CD4-positive, alpha-beta T cell treated with Interleukin-2 at 100 ng/mL for 4 hours (primary cell): ENCODE measurements around the gene DISP2.
A peak's percentile ranks its signal among the peaks of the same experiment; 100 is the strongest.

Experiments
- DNase-seq: peaks from one replicate; pipeline ENCODE4 v3.0.0-alpha.2; 2020; ENCODE audit warnings: low spot score

The DISP2 gene, protein sequence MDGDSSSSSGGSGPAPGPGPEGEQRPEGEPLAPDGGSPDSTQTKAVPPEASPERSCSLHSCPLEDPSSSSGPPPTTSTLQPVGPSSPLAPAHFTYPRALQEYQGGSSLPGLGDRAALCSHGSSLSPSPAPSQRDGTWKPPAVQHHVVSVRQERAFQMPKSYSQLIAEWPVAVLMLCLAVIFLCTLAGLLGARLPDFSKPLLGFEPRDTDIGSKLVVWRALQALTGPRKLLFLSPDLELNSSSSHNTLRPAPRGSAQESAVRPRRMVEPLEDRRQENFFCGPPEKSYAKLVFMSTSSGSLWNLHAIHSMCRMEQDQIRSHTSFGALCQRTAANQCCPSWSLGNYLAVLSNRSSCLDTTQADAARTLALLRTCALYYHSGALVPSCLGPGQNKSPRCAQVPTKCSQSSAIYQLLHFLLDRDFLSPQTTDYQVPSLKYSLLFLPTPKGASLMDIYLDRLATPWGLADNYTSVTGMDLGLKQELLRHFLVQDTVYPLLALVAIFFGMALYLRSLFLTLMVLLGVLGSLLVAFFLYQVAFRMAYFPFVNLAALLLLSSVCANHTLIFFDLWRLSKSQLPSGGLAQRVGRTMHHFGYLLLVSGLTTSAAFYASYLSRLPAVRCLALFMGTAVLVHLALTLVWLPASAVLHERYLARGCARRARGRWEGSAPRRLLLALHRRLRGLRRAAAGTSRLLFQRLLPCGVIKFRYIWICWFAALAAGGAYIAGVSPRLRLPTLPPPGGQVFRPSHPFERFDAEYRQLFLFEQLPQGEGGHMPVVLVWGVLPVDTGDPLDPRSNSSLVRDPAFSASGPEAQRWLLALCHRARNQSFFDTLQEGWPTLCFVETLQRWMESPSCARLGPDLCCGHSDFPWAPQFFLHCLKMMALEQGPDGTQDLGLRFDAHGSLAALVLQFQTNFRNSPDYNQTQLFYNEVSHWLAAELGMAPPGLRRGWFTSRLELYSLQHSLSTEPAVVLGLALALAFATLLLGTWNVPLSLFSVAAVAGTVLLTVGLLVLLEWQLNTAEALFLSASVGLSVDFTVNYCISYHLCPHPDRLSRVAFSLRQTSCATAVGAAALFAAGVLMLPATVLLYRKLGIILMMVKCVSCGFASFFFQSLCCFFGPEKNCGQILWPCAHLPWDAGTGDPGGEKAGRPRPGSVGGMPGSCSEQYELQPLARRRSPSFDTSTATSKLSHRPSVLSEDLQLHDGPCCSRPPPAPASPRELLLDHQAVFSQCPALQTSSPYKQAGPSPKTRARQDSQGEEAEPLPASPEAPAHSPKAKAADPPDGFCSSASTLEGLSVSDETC (N-terminal part only)

DNA sequence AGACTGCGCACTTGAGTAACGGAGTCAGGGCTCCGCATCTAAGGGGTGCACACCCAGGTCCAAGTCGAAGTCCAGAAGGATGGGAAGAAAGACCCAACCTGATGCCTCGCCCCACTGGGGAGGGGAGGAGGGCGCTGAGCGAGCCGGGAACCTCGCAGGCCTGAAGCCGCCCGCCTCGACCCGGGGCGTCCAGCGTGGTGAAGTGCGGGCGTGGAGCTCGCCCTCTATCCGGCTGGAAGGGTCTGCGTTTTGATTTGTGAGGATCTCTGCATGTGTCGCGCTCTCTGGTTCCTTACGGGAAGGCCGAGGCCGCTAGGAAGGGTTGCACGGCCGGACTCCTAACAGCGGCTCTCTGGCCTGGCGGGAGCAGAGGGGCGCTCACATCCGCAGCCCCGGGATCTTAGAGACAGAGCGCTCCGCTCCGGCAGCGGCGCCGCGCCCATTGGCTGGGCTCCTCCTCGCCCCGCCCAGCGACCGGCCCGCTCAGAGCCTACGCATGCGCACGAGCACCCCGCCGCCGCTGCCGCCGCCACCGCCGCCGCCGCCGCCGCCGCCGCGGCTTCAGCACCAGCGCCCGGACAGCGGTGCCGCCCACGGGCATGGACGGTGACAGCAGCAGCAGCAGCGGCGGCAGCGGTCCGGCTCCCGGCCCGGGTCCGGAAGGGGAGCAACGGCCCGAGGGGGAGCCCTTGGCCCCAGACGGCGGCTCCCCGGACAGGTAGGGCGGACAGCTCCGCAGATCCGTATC, at the start of gene DISP2:
Gene DISP2 (plus strand): TSS at position 497 of the 748 bp plus-strand sequence. CDS start 103 bp downstream, at position 600.
- DNase-seq = peak; percentile 88

DNA sequence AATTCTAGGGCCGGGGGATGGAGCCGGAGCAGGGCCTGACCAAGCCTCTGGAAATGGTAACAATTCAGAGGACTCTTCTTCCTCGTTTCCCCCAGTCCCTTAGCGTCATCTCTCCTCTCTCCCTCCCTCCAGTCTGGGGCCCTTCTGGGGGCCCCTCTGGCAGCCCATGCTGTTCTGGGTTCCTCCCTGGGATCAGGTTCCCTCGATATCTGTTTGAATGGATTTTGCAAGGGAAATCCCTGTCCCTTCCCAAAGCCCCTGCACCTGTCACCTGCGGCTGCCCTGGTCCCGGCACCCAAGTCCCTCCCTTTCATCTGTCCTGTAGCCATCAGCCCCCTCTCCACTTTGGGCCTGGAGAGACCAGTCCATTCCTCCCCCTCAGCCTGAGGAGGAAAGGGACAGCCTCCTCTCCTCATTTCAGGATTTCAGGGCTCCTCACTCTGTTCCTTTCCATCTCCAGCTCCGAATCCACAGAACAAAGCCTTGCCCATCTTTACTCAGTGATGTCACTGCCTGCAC, 48.6 kb upstream of the DISP2 start:
- DNase-seq = no peak

DNA sequence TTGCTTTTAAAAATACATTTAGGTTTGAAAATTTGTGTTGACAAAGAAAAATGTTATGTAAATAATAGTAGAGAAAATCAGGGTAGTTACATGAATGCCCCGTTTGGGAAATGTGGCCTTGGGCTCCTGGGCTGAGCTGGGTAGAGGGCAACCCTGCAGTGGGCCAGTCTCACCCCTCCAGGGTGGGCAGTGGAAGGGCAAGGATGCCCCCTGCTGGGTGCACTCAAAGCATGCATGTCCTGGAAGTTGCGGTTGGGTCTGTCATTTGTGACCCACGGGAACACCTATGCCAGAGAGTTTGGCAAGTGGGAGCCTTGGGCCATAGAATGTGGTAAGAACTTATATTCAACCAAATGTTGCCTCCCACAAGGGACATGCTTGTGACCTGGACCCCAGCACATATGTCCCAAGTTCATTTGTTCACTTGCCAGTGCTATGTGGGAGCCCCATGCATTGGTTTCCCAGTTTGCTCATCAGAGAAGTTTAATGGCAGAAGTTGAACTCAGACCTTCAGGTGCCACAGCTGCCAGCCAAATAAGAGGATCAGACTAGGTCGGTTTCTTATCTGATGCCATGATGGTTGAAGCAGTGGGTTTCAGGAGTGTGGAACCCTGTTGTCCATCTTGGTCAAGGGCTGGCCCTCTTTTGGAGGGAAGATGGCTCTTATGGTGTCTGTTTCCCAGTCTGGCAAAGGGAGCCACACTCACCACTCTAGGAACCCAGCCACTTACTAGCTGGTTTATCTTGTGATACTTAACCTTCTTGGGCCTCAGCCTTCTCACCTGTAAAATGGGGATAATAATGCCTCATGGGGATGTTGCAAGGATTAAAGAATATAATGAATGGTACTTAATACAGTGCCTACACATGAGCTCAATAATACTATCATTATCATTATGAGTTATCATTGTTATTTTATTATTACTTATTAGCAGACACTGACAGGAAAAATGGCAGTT, 47.7 kb upstream of the DISP2 start:
- peak; percentile 68 for DNase-seq

DNA sequence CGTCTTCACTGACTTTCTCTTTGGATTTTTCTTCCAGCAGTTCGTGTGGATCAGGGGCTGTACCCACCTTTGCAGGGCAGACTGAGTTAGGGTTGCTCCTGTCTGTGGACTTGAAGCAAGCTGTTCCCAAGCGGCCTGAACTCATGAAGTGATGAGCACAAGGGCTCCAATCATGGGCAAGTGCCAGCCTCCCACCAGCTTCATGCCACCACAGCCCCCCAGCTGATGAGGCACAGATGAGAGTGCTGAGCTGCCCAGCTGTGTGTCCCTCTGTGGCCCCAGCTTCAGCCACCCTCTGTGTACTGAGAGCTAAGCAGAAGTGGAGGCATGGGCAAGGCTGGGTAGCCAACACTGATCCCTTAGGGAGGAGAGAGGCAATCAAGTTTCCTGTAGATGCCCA, 47.0 kb upstream of the DISP2 start:
- no peak for DNase-seq

DNA sequence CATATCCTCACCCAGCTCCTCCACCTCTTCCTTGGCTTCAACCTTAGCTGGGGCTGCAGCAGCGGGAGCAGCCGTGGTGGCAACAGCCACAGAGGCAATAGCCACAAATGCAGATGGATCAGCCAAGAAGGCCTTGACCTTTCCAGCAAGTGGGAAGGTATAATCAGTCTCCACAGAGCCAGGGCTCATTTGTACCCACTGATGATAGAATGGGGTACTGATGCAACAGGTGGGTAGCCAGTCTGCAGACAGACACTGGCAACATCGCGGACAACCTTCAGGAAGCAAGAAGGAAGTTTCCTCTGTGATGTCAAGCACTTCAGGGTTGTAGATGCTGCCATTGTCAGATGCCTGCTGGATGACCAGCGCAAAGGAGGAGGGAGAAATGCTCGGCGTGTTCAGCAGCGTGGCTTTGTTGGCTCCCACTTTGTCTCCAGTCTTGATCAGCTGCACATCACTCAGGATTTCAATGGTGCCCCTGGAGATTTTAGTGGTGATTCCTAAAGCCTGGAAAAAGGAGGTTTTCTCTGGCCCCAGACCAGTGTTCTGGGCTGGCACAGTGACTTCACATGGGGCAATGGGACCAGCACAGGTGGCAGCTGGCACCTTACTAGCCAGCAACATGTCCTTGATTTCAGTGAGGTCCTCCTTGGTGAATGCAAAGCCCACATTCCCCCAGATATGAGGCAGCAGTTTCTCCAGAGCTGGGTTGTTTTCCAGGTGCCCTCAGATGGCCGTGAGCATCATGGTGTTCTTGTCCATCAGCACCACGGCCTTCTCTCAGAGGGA, 45.5 kb upstream of the DISP2 start:
- DNase-seq = no peak

DNA sequence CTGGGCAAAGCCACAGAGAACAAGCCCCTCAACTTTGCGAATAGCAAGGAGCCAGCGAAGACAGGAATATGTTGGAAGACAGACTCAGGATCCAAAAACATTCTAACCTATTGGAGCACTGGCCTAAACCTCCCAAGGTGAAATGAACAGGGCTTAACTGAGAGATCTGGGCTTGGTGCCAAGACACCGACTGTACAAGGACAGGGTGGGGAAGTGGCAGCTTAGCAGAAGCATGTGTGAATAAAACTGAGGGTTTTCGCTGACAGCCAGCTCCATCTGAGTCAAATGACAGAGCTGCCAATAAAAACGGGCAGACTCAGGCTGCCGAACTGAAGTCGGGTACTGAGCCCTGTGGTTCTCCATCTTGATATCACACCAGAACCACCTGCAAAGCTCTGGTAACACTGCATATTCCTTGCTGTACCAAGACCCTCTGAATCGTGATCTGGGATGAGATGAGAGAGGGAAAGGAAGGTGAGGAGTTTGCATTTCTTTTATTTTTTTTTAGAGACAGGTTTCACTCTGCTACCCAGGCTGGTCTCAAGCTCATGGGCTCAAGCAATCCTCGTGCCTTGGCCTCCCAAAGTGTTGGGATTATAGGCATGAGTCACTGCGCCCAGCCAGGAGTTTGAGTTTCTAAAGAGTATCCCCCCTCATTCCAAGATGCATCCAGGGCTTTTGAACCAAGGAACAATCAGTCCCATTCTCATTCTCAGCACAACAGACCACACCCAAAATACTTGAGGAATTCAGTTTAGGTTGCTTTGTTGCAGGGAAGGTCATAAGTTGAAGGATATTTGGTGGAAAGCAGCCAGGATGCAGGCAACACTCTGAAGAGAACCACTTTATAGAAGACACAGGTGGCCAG, 44.3 kb upstream of the DISP2 start:
- DNase-seq = peak; percentile 68

DNA sequence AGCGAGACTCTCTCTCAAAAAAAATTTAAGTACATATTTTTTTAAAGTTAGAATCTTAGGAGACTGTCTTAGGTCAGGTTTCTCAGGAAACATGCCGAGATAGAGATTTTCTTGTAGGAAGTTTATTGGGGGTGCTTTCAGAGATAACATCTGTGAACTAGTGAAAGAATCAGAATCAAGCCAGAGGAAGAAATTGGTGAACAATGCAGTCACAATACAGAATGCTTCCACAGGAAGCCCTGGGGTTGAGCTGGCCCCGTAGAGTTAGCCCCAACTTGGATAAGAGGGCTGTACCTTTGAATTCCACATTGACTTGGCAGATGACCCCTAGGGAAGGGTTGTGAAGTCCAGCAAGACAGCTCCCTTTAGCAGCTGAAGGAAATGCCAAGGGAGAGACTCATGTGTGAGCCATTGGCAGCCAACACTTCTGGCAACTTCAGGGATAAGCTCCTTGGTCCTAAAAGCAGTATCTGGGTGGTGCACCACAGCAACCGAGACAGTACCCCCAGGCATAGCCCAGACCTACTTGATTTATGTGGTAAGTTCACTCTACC, 43.2 kb upstream of the DISP2 start:
- no peak for DNase-seq

DNA sequence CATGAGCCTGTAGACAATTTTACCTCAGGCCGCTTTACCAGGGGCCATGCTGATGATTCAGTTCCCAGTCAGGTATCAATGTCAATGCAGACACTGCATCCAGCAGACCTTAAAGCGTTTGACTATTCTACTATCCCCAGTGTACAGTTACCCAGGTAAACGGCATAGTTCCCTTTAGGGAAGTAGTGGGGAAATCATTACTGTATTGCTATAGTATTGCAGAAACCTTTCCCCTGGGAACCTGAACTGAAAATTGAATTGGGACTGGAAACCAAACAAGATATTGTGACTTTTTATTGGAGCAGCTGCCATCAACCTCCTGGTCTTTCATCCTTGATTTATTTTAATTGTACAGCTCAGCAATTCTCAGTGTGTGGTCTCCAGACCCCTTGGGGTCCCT, 41.1 kb upstream of the DISP2 start:
- no peak for DNase-seq

DNA sequence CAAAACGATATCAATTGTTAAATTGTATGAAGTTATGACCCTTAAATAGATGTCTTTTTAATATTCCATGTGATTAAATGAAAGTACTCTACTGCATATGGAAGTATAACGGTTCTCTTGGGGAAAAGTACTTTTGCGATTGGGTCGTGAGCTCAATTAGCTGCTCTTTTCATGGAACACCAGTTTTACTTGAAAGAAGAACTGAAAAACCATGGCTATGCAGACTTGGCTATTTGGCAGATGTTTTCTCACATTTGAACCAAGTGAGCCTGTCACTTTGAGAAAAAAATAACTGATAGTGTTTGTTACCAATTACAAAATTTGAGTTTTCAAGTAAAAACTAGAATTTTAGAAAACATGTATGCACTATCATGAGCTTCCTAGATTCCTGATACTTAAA, 40.4 kb upstream of the DISP2 start:
- DNase-seq = no peak

DNA sequence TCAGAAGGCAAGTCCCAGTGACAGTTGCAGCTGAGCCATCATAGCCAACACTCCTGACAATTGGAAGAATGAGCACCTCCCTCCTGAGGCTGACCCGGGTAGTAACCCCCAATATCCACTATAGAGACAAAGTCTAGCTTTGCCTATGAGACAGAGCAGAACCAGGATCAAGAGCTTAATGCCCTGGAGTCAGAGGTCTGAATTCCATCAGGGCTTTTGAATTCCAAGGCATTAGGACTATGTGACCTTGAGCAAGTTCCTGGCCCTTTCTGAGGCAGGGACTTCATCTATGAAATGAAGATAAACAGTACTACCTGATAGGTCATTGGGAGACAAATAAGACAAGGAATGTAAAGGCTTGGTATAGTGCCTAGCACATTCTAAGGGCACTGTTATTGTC, 37.6 kb upstream of the DISP2 start:
- DNase-seq = no peak

DNA sequence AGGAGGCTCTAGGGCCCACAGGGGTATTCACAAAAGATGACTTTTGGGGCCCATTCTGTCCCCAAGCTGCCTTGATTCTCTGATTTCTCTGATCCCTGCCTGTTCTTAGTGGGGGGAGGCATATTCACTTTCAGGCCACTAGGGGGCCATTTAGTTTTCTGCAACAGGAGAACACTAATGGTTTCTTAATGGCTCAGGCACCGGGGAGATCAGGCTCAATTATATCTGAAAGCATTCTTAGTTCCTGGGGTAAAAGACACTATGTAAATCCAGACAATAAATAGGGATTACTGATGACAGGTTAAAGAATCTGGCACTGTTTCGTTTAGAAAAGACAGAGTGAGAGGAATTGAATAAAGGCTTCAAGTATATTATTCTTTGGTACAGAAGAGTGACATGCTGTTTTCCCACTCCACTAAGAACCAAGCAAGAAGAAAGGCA, 37.1 kb upstream of the DISP2 start:
- peak; percentile 80 for DNase-seq

DNA sequence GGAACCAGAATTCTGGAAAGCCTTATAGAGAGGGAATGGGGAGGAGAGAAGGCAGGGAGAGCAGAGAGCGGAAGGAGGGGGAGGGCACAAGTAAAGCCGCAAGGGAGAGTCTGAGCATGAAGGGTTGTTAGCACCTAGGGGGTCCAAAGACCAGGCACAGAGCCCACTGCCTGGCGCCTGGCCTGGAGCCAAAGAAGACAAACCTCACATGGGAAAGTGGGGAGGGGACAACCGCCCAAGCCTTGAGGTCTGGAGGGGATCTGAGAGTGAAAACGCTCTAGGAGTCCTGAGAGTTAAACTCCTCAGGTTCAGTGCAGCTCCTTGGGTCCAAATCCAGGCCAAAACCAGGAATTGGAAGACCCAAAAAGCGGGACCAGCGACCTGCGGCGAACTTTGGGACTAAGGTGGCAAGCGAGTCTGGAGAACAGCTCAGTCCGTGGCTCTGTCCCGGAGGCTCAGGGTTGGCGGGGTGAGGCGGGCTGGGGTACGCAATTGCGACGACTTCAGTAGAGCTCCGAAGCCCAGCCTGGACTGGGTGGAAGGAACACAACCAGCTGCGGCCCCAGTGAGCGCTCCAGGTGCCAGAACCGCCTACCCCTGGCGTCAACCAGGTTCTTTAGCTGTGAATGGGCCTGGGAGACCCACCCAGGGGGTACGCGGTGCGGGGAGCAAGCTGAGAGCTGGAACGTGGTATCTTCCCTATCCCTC, 35.3 kb upstream of the DISP2 start:
- DNase-seq = no peak

DNA sequence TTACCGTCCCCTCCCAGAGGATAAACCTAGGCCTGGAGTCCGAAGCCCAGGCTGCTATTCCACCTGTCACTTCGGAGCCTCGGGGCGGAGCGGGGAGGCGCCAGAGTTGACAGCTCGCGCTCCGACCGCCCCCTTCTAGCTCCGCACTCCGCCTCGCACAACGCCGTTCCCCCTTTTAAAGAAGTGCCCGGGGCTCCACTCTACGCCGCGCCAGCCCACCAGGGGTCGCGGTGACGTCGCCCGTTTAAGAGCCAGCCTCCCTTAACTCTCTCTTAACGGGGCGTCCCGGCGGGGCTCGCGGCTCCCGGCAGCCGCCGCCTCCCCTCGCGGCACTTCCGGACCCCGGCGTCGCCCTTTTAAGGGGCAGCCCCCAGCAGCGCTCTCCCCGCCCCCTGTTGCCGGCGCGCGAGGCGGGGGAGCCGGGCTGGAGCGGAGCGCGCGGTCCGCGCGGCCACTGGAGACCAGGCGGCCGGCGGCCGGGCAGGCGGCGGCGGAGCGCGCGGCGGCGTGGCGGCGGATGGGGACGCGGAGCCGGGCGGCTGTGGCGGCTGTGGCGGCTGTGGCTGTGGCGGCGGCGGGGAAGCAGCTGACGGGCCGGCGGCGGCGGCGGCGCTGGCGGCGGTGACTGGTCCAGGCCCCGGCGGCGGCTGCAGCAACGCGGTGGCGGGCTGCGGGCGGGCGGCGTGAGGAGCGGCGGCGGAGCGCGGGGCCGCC, 34.6 kb upstream of the DISP2 start, which contains the start of gene INAFM2:
Gene INAFM2 (plus strand): TSS at position 454 of the 714 bp plus-strand sequence. CDS start 364 bp downstream, outside the sequence.
- peak; percentile 92 for DNase-seq

DNA sequence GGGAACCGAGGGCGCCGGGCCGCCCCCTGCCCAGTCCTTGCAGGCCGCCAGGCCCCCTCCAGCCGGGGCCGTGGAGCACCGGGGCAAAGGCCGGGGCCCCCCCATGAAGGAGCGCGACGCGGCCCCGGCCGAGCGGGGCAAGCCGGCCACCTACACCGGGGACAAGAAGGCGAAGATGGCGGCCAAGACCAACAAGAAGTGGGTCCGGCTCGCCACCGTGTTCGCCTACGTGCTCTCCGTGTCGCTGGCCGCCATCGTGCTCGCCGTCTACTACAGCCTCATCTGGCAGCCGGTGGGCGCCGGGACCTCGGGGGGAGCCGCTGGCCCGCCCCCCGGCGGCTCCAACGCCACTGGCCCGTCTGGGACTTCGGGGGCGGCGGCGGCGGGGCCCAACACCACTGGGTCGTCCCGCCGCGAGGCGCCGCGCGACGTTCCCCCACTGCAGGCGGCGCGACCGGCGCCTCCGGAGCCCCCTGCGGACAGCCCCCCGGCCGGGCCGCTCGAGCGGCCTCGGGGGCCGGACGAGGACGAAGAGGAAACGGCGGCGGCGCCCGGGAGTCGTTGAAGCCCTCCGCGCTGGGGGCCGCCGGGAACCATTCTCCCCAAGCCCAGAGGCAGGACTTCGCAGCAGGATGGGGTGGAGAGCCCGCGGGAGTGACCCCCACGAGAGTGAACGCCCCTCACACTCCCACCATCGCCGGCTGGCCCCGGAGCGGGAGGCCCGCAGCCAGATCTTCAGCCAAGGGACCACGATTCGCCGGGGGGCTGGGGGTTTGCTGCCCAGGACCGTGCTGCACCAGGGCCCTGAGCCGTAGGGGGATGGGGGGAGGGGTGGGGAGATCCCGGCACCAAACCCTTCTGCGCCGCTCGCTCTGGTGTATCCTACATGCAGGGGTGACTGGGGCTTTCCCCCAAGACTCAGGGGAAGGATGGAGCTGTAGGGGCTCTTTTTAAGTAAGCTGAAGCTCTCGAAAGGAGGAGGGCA, 33.8 kb upstream of the DISP2 start:
- no peak for DNase-seq

DNA sequence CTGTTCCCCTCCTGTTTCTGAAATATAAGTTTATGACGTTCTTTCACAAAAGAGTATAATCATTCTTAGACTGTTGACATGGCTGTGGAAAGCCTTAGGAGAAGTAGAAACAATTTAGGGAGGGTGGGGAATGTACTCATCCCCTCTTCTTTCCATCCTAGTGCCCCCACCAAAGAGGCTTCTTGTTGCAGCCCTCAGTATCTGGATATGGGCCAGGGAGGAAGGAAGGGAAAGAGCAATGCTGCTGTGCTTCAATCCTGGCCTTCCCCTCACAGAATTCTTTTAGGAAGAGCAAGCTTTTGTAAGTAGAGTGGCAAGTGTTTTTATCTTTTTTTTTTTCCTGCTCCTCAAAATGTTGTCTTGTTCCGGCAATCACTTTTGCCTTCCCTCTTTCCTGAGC, 32.8 kb upstream of the DISP2 start:
- no peak for DNase-seq
